Endothelial cell of umbilical vein (primary cell): ENCODE results near the gene JDP2. TPM values are rescaled to one million over a fixed set of nuclear protein-coding genes. Genes with fewer than 3 reads are reported as not detected.
"Not testable (repeated sequence)": the region's sequence is repeated elsewhere in the genome, so short reads cannot be mapped to it uniquely, and the experiment has no call there.

Experiments used
- BruUV-seq: library from RNA; stranded (reverse); fragments of 400-500 nt; replicated peaks from 2 replicates; lab custom pipeline; 2021; lab: Mats Ljungman, UMichigan
- CTCF ChIA-PET: fragments of 300-600, 350-600 bp; sonication (Branson Sonifier 250); formaldehyde crosslinking; loops from one replicate; lab custom pipeline; 2021; ENCODE audit warnings: antibody characterized with exemption, inconsistent platforms; lab: Charles Lee
- POLR2A ChIA-PET: fragments of 300-600, 350-600 bp; sonication (Branson Sonifier 250); formaldehyde crosslinking; loops from one replicate; lab custom pipeline; 2021; ENCODE audit warnings: antibody characterized with exemption, inconsistent platforms; lab: Charles Lee
- DNase-seq: peaks from one replicate; pipeline ENCODE4 v3.0.0-alpha.2; 2011; ENCODE audit warnings: low read depth, low spot score
- FAIRE-seq: peaks from 2 replicates; lab custom pipeline; 2011; peaks lifted over from hg19 to GRCh38; lab: Jason Lieb, UNC
- H2AFZ ChIP-seq: 2 replicates; pipeline ENCODE4 v1.6.0; 2012; ENCODE audit warnings: low read depth, low read length, control low read depth, inconsistent platforms
- H3K27ac ChIP-seq: 2 replicates; pipeline ENCODE4 v1.5.1; 2011; ENCODE audit warnings: low read depth, mild to moderate bottlenecking, control low read depth, low read length, moderate library complexity; ENCODE audit not compliant: insufficient read depth
- H3K27me3 ChIP-seq, 2 experiments: 2 replicates each; pipeline versions ENCODE4 v1.6.0 to v1.6.1; 2011; ENCODE audit warnings: low read length in 2 of 2, mixed read lengths in 1 of 2; ENCODE audit not compliant: control insufficient read depth in 2 of 2, insufficient read depth in 2 of 2
- H3K36me3 ChIP-seq, 2 experiments: 2 replicates in 1 of 2; 3 replicates in 1 of 2; pipeline ENCODE4 v1.5.1; 2011; ENCODE audit warnings: low read length in 2 of 2, mild to moderate bottlenecking in 1 of 2, moderate library complexity in 1 of 2; ENCODE audit not compliant: control insufficient read depth in 2 of 2, insufficient read depth in 2 of 2; ENCODE audit errors: extremely low read depth in 1 of 2
- H3K4me1 ChIP-seq: 3 replicates; pipeline ENCODE4 v1.5.1; 2011; ENCODE audit warnings: mild to moderate bottlenecking, low read length; ENCODE audit not compliant: control insufficient read depth, insufficient read depth; ENCODE audit errors: extremely low read depth
- H3K4me2 ChIP-seq: 2 replicates; pipeline ENCODE4 v1.6.1; 2011; ENCODE audit warnings: low read length, control low read depth, mixed read lengths; ENCODE audit not compliant: insufficient read depth
- H3K4me3 ChIP-seq, 3 experiments: fragments of 200-600 bp in 1 of 3; sonication (generic), shearing (Covaris generic) in 1 of 3; replicated peaks in 1 of 3; 2 replicates each; pipeline ENCODE4 v1.5.1; 2011 to 2016; ENCODE audit warnings: control low read depth in 3 of 3, low read length in 3 of 3, mild to moderate bottlenecking in 2 of 3, inconsistent platforms in 1 of 3, low read depth in 1 of 3, moderate library complexity in 1 of 3; ENCODE audit not compliant: insufficient read depth in 1 of 3
- H3K79me2 ChIP-seq: 2 replicates; pipeline ENCODE4 v1.6.0; 2012; ENCODE audit warnings: low read length, inconsistent platforms; ENCODE audit not compliant: control insufficient read depth, insufficient read depth
- H3K9ac ChIP-seq: replicated peaks from 2 replicates; pipeline ENCODE3; 2011; ENCODE audit warnings: low read length, control low read depth; ENCODE audit not compliant: insufficient read depth; ENCODE audit errors: extremely low read depth
- H3K9me1 ChIP-seq: replicated peaks from 3 replicates; pipeline ENCODE4 v1.6.0; 2011; ENCODE audit warnings: mild to moderate bottlenecking, low read length; ENCODE audit not compliant: control insufficient read depth, insufficient read depth; ENCODE audit errors: extremely low read depth
- H3K9me3 ChIP-seq: replicated peaks from 2 replicates; pipeline ENCODE4 v1.5.1; 2012; ENCODE audit warnings: low read length, inconsistent platforms; ENCODE audit not compliant: control insufficient read depth, insufficient read depth
- H4K20me1 ChIP-seq: replicated peaks from 2 replicates; pipeline ENCODE3; 2011; ENCODE audit warnings: mild to moderate bottlenecking, low read length; ENCODE audit not compliant: control insufficient read depth, insufficient read depth; ENCODE audit errors: extremely low read depth
- CTCF ChIP-seq, 2 donors: IDR thresholded peaks; 1 replicate in 1 of 2; 2 replicates in 1 of 2; pipeline ENCODE4 v1.5.1; 2011; ENCODE audit warnings: low read length in 2 of 2, mild to moderate bottlenecking in 2 of 2, moderate library complexity in 2 of 2, control low read depth in 1 of 2, inconsistent platforms in 1 of 2, low read depth in 1 of 2; ENCODE audit not compliant: insufficient read depth in 1 of 2; ENCODE audit errors: extremely low read depth in 1 of 2
- EZH2 ChIP-seq: IDR thresholded peaks from 2 replicates; pipeline ENCODE4 v1.6.1; 2012; ENCODE audit warnings: borderline replicate concordance, low read depth, mild to moderate bottlenecking, moderate library complexity, low read length, inconsistent platforms; ENCODE audit not compliant: severe bottlenecking
- FOS ChIP-seq: IDR thresholded peaks from 2 replicates; pipeline ENCODE4 v1.6.1; 2011; ENCODE audit warnings: mild to moderate bottlenecking, low read length, moderate library complexity, borderline replicate concordance; ENCODE audit not compliant: insufficient read depth
- GATA2 ChIP-seq: IDR thresholded peaks from 2 replicates; pipeline ENCODE4 v1.7.0; 2011; ENCODE audit warnings: low read depth, mild to moderate bottlenecking, moderate library complexity, mixed read lengths, low read length; ENCODE audit not compliant: insufficient read length, insufficient read depth
- JUN ChIP-seq: IDR thresholded peaks from 2 replicates; pipeline ENCODE4 v1.6.1; 2011; ENCODE audit warnings: borderline replicate concordance, low read depth; ENCODE audit not compliant: insufficient read length, insufficient read depth
- MAX ChIP-seq: IDR thresholded peaks from 2 replicates; pipeline ENCODE4 v1.6.1; 2011; ENCODE audit not compliant: insufficient read depth, insufficient read length
- MYC ChIP-seq: IDR thresholded peaks from one replicate; pipeline ENCODE4 v1.6.1; 2011; ENCODE audit warnings: mild to moderate bottlenecking, low read depth, low read length
- POLR2A ChIP-seq: IDR thresholded peaks from 2 replicates; pipeline ENCODE4 v1.6.1; 2012; ENCODE audit warnings: low read depth, mild to moderate bottlenecking, control low read depth, low read length
- POLR2AphosphoS5 ChIP-seq: IDR thresholded peaks from 2 replicates; pipeline ENCODE4 v1.6.1; 2012; ENCODE audit warnings: low read depth, mild to moderate bottlenecking, control low read depth, low read length, moderate library complexity; ENCODE audit not compliant: insufficient read depth
- dilution Hi-C: fragments of 300-500 bp; cut with MboI; formaldehyde crosslinking; loops from one replicate; pipeline ENCODE4 v1.15.0; 2019; ENCODE audit warnings: low sequenced_read_pairs; ENCODE audit not compliant: extremely low pct_ligation_motif_present
- intact Hi-C: fragments of 100-400 bp; cut with micrococcal nuclease; formaldehyde crosslinking; loops from one replicate; pipeline ENCODE4 v1.10.0; 2022
- polyA plus RNA-seq, 4 experiments: library from polyadenylated mRNA; depleted of rRNA in 3 of 4; stranded (reverse) in 3 of 4; unstranded in 1 of 4; fragments of >200 nt; gene quantifications; 2 replicates each; pipeline versions ENCODE4 v1.2.1 to v1.2.3, GENCODE V29; 2011 to 2012; ENCODE audit warnings: missing spikeins in 1 of 4
- total RNA-seq: library from RNA; stranded (reverse); gene quantifications from 2 replicates; pipeline ENCODE4 v1.2.3, GENCODE V29; 2021

The JDP2 gene
- total and polyA plus RNA-seq, 2 donors (not counting 3 experiments of a cell fraction or from before 2014, with no cell fraction given) = 3.2 to 10.6 TPM

GRCh38 chr14:75471059-75471458 is 43.2 kb downstream of the JDP2 start:
- no peak overlapping the region for H3K4me3 ChIP-seq
- no peaks in the 10 kb centered on the region for H3K27me3 ChIP-seq
- no peak overlapping the region for H3K9ac ChIP-seq
- peaks cover 0 to 3% of the 10 kb centered on the region in 2 experiments for H3K36me3 ChIP-seq
- dilution Hi-C loops = no loop called here
- H2AFZ ChIP-seq = no peak overlapping the region
- H3K4me1 ChIP-seq = no peaks in the 10 kb centered on the region
- no peaks in the 10 kb centered on the region for H3K9me3 ChIP-seq
- no peak for TF ChIP-seq EZH2
- no peak for TF ChIP-seq MAX
- no peak for TF ChIP-seq FOS
- no peak for TF ChIP-seq MYC
- no peak for TF ChIP-seq GATA2
- TF ChIP-seq POLR2AphosphoS5 = no peak
- no peak for TF ChIP-seq CTCF (IDR thresholded peaks at IDR 0.05; ENCODE audit: extremely low read depth in 1 of 2, insufficient read depth in 1 of 2, low read depth in 1 of 2, low read length in 2 of 2)
- no peak for TF ChIP-seq POLR2A
- no peak for TF ChIP-seq JUN
- no peak overlapping the region for H3K4me2 ChIP-seq
- H3K27ac ChIP-seq = no peak overlapping the region
- BruUV-seq = no TSS peak
- FAIRE-seq (no peak), DNase-seq (no peak)
- intact Hi-C loops = no loop called here
- no peaks in the 10 kb centered on the region for H4K20me1 ChIP-seq
- H3K79me2 ChIP-seq = no peaks in the 10 kb centered on the region
- ChIA-PET POLR2A (no interaction called here), CTCF (interaction anchor here (0.9 to 1.5 kb wide), 2 partner anchors 18 to 90 kb away, joined by 3 to 5 read pairs; no protein-coding TSS in a partner anchor)
- no peaks in the 10 kb centered on the region for H3K9me1 ChIP-seq

GRCh38 chr14:75474127-75474526 is 46.3 kb downstream of the JDP2 start:
- not testable (repeated sequence) for DNase-seq, FAIRE-seq

More at GRCh38 chr14:75474127-75474526, 46.3 kb downstream of the JDP2 start:
- H3K9me3 ChIP-seq, CTCF ChIA-PET, H4K20me1 ChIP-seq, H2AFZ ChIP-seq, H3K4me2 ChIP-seq, dilution Hi-C loops, H3K27ac ChIP-seq, H3K9ac ChIP-seq, H3K27me3 ChIP-seq, intact Hi-C loops, H3K36me3 ChIP-seq, H3K4me3 ChIP-seq, H3K9me1 ChIP-seq, POLR2A ChIA-PET, H3K79me2 ChIP-seq, H3K4me1 ChIP-seq, BruUV-seq: not testable (repeated sequence)
